GM18517 (cell line): Measurements from ENCODE around the gene SCGB1A1.
"Not testable (repeated sequence)": the region's sequence is repeated elsewhere in the genome, so short reads cannot be mapped to it uniquely, and the experiment has no call there.

Experiments used
- ATAC-seq: cut with Tn5 transposase; IDR thresholded peaks from one replicate; pipeline ENCODE4 v1.9.1; 2021; ENCODE audit warnings: mild to moderate bottlenecking, moderate library complexity; ENCODE audit not compliant: unreplicated experiment

The SCGB1A1 gene

GRCh38 chr11:62418733-62419132 is at the start of gene SCGB1A1:
Gene SCGB1A1 (plus strand): TSS chr11:62419033. CDS start chr11:62419096, 63 bp downstream.
- ATAC-seq, result no peak

GRCh38 chr11:62370743-62371440 is 47.9 kb upstream of the SCGB1A1 start:
- no peak for ATAC-seq

DNA sequence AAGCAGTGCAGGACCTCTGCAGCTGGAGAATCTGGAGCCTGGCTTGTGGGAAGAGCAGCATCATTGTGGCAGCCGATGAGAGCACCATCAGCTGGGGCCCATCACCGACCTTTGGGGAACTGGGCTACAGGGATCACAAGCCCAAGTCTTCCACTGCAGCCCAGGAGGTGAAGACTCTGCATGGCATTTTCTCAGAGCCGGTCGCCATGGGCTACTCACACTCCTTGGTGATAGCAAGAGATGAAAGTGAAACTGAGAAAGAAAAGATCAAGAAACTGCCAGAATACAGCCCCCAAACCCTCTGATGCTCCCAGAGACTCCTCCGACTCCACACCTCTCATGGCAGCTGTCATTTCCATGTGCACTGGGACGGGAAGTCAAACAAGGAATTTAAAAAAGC is 46.0 kb upstream of the SCGB1A1 start:
- ATAC-seq, result no peak

- ATAC-seq, result no peak
These were observed 45.2 kb upstream of the SCGB1A1 start for GRCh38 chr11:62373464-62374119.

DNA sequence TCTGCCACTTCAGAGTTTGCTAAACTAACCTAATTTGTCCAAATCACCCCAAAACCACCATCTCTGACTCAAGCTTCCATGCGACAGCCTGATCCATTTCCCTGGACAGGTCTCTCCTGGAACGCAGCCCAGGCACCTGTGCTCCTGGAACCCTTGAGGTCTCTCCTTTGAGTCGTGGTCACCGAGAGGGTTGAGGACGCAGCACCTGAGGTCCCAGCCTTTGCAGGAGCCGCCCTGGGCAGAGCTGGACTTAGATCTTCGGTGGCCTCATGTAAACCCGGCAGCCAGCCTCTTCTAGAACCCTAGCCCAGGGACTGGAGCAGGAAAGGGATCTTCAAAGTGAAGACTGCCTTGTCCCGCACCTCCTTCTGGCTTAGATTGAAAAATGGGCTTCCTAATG is 44.0 kb upstream of the SCGB1A1 start:
- ATAC-seq, result no peak

DNA sequence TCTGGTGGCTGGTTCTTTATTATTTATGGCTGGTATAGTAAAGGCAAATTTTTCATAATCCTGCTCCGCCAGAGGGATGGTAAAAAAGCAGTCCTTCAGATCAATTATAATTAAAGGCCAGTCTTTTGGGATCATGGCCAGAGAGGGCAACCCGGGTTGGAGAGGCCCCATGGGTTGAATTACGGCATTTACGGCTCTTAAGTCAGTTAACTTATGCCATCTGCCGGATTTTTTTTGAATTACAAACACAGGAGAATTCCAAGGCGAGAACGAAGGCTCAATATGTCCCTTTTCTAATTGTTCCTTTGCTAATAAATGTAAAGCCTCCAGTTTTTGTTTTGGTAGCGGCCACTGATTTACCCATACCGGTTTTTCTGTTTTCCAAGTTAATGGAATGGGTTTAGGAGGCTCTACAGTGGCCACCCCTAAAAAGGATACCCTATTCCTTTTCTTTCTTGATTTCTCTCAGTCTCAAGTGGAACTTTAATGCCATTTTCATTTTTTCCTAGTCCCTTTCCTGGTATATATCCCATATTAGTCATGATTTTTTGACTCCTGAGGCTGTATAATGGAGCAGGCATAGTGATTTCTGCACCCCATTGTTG is 40.3 kb upstream of the SCGB1A1 start:
- ATAC-seq, result not testable (repeated sequence)

- not testable (repeated sequence) for ATAC-seq
These were observed 39.2 kb upstream of the SCGB1A1 start for GRCh38 chr11:62379586-62379985.

DNA sequence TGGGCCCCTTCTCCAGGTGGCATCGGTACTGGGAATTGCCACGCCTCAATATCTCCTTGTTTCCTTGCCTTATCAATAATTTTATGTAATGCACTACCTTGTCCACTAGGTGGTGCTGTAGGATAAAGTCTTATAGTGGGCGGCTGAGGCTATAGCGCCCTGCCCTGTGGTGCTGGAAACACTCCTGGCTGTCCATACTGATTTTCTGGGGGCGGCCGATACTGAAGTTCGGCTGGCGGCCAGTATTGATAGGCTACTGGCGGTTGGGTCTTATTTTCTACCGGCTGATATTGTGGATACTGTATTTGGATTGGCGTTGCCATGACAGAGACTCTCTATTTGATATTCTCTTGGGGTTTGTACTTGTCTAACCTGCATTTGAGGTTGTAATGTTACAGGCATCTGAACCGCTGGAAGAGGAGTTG is 38.0 kb upstream of the SCGB1A1 start:
- ATAC-seq, result not testable (repeated sequence)

- no peak for ATAC-seq
These were observed 35.0 kb upstream of the SCGB1A1 start for GRCh38 chr11:62383822-62384221.

GRCh38 chr11:62386083-62386482 is 32.8 kb upstream of the SCGB1A1 start:
- ATAC-seq, result not testable (repeated sequence)

- no peak for ATAC-seq
These were observed 31.5 kb upstream of the SCGB1A1 start for GRCh38 chr11:62387381-62387780.

DNA sequence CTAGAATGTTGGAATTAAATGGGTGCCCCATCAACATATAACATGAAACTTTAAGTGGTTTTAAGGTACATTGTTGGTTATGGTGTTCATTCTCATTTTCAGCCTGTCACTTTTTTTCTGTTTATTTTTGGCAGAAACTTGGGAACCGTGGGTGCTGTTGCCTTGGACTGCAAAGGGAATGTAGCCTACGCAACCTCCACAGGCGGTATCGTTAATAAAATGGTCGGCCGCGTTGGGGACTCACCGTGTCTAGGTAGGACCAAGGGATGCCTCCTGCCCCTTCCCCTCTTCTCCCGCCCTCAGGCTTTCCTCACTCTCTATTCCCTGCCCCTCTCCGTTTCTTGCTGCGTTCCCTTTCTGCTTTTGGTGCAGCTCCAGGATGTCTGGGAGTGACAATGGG is 29.8 kb upstream of the SCGB1A1 start:
- no peak for ATAC-seq

DNA sequence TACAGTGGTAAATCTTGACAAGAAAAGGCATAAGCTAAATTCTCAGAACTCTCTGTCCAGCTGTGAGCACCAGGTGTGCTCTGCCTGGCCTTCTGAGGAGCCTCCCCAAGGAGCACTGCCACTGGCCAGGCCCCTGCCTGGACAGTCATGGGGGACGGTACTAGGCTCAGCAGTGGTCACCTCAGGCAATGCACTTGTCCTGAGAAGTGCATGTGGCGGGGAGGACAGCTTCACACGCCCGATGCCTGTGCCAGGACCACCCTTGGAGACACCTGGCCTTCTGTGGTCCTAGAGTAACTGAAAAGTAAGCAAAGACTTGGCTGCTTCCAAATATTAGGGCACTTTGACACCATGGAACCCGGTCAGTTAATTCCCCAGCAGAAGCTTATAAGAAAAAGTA is 28.6 kb upstream of the SCGB1A1 start:
- ATAC-seq, result no peak

DNA sequence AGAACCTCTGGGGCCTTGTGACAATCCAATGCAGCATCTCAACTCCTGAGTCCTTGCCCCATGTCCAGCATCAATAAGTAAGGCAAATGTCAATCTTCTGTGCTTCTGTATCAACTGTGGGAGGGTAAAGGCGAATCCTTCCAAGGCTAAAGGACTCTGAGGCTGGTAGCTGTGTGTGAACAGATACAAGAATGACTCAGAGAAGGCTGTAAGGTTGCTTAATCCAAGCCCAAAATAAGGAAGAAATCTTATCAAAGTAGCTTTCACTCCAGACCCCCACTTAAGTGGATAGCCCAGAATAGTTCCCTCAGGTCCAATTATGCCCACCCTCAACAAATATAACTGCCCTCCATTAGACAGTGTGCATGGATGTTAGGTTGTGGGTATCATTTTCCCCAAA is 28.1 kb upstream of the SCGB1A1 start:
- no peak for ATAC-seq

DNA sequence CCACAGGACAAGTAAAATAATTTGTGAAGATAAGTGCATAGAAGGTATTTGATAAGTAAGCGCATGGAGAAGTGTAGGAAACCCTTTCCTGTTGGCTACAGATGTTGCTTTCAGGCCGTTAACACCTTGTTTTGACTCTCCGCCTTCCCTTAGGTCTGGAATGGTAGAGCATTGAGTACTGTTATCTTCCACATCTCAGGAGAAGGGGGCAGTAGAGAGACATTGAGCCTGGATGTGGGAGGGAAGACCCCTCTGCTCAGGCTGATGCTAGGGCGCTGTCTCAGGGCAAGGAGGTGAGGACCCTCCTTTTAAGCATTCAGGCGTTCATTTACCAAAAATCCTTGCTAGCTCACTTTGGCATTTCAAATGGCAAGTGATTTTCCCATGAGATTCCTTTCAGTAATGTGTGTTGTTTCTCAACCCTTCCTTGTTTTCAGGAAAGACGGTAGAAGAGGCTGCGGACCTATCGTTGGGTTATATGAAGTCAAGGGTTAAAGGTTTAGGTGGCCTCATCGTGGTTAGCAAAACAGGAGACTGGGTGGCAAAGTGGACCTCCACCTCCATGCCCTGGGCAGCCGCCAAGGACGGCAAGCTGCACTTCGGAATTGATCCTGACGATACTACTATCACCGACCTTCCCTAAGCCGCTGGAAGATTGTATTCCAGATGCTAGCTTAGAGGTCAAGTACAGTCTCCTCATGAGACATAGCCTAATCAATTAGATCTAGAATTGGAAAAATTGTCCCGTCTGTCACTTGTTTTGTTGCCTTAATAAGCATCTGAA is 27.0 kb upstream of the SCGB1A1 start:
- no peak for ATAC-seq

- ATAC-seq, result no peak
These were observed 26.3 kb upstream of the SCGB1A1 start for GRCh38 chr11:62392506-62392905.

- no peak for ATAC-seq
These were observed 25.7 kb upstream of the SCGB1A1 start for GRCh38 chr11:62393061-62393611.

DNA sequence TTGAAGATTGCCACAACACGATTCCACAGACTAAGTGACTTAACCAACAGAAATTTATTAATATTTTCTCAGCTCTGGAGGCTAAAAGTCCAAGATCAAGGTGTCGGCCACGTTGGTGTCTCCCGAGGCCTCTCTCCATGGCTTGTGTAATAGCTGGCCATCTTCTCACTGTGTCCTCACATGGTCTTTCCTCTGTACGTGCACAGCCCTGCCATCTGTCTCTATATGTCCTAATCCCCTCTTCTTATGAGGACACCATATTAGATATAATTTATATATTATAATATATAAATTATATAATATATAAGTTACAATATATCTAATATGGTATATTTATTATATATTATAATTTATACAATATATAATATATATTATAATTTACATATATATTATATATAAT is 25.1 kb upstream of the SCGB1A1 start:
- no peak for ATAC-seq

GRCh38 chr11:62394825-62395538 is 23.9 kb upstream of the SCGB1A1 start:
- no peak for ATAC-seq

- ATAC-seq, result no peak
These were observed 22.8 kb upstream of the SCGB1A1 start for GRCh38 chr11:62395885-62396551.
